Kidney glomerular epithelial cell (primary cell): Measurements from ENCODE around the gene CFAP65.

Experiments
- DNase-seq: peaks from one replicate; lab custom pipeline; 2025; lab: John Stamatoyannopoulos, UW

CFAP65 gene, protein sequence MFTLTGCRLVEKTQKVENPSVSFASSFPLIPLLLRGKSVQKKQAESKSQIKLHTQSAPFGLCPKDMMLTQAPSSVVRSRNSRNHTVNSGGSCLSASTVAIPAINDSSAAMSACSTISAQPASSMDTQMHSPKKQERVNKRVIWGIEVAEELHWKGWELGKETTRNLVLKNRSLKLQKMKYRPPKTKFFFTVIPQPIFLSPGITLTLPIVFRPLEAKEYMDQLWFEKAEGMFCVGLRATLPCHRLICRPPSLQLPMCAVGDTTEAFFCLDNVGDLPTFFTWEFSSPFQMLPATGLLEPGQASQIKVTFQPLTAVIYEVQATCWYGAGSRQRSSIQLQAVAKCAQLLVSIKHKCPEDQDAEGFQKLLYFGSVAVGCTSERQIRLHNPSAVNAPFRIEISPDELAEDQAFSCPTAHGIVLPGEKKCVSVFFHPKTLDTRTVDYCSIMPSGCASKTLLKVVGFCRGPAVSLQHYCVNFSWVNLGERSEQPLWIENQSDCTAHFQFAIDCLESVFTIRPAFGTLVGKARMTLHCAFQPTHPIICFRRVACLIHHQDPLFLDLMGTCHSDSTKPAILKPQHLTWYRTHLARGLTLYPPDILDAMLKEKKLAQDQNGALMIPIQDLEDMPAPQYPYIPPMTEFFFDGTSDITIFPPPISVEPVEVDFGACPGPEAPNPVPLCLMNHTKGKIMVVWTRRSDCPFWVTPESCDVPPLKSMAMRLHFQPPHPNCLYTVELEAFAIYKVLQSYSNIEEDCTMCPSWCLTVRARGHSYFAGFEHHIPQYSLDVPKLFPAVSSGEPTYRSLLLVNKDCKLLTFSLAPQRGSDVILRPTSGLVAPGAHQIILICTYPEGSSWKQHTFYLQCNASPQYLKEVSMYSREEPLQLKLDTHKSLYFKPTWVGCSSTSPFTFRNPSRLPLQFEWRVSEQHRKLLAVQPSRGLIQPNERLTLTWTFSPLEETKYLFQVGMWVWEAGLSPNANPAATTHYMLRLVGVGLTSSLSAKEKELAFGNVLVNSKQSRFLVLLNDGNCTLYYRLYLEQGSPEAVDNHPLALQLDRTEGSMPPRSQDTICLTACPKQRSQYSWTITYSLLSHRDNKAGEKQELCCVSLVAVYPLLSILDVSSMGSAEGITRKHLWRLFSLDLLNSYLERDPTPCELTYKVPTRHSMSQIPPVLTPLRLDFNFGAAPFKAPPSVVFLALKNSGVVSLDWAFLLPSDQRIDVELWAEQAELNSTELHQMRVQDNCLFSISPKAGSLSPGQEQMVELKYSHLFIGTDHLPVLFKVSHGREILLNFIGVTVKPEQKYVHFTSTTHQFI (N-terminal part only)

DNA sequence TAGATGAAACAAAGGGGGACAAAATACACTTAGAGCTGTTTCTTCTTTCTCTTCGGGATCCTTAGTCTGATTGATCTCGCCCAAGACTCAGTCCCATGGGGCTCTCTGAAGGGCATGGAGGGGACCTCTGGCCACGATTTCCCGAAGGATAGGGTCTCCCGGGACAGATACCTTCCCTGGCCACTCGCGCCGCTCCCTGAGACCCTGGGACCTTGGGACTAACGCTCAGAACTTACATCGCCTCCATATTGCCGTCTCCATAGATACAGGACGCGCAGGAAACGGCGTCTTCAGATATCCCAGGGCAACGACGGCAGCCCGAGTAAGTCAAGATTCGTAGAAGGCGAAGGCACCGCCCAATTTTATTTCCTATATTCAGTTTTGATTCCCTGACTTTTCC lies at the start of gene CFAP65:
TSS of gene CFAP65 (minus strand) at position 265 of the 400 bp plus-strand sequence. CDS start 2,468 bp downstream, outside the sequence.
- DNase-seq, result peak; percentile 28

DNA sequence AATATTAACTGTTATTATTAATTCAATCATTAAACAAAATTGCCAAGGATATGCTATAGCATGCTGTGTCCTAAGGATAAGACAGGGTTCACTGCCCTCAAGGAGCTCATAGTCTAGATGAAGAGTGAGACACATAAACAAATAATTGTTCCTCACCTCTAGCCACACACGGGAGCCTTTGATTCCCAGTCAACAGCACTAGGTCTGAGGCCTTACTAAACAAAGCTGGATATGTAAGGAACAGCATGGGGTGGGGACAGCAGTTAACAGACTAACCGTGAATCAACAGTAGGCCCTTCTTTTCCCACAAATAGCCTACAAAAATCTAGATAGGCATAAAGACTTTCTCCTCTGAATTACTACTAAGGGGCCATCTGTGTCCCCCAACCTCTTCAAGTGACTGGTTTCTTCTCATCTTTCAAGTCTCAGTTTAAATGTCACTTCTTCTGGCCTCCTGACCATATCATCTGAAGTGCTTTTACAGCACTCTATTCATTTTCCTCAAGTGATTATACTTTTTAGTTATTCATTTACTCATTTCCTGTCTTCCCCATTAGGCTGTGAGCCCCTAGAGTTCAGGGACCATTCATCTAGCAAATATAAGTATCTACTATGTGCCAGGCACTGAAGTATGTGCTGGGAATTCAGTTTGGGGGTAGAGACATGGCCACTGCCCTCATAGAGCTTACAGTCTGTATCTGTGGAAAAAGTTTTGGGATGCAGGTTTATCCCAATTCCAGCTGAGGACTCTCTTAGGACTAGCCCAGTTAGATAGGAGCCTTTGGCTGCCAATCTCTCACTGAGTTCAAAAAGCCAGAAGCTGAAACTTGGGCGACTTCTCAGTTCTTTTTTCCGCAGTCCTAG lies 49.4 kb upstream of the CFAP65 start:
- DNase-seq, result no peak

DNA sequence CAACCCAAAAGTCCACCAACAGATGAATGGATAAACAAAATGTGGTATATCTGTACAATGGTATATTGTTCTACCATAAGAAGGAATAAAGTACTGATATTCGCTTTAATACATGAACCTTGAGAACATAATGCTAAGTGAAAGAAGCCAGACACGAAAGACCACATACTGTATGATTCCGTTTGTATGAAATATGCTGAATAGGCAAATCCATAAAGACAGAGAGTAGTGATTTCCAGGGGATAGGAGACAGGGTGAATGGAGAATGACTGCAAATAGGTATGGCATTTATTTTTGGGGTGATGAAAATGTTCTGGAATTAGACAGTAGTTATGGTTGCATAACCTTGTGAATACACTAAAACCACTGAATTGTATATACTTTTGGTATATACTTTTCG lies 48.0 kb upstream of the CFAP65 start:
- DNase-seq, result no peak

DNA sequence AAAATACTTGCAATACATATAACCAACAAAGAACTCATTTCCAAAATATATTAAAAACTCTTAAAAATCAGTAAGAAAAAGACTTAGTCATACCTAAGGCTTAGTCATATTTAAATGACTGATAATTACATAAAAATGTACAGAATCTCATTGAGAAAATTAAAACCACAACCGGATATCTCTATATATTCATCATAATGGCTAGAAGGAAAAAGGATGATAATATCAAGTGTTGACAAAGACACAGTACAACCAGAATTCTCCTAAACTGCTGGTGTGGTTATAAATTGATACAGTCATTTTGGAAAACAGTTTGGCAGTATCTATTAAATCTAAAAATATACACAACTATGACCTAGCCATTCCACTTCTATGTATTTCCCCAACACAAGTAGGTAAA lies 46.5 kb upstream of the CFAP65 start:
- no peak for DNase-seq

DNA sequence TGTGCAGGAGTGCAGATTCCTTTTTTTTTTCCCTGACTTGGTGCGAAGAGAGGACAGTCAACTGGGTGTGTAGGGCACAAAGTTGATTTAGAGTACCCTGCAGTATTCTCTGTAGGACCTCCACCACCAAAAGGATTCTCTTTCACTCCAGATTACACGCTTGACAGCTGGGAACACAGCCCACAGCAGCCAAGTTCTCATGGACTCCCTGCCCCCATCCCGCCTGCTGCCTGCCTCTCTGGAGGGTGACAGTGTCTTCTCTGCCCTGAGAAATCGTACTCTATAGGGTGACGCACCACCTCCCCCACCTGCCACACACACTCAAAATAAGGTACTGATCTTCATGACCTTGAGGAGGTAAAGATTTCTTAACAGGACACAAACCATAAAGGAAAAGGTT lies 46.0 kb upstream of the CFAP65 start:
- no peak for DNase-seq

DNA sequence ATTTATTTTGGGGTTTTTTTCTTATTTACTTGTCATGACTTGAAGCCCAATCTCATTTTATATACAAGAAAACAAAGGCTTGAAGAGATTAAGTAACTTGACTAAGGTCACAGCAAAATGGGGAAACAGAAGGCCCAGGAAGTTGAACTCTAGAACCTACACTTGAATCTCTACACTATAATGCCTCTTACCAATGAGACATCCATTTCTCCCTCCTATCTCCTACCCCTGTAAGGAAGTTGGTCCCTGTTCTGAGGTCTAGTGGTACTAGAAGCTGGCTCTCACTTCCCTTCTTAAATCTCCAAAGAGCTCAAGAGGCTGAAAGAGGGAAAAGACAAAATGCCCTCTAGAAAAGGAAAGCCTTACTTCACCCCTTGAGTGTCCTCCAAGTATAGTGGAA lies 44.9 kb upstream of the CFAP65 start:
- DNase-seq, result no peak

DNA sequence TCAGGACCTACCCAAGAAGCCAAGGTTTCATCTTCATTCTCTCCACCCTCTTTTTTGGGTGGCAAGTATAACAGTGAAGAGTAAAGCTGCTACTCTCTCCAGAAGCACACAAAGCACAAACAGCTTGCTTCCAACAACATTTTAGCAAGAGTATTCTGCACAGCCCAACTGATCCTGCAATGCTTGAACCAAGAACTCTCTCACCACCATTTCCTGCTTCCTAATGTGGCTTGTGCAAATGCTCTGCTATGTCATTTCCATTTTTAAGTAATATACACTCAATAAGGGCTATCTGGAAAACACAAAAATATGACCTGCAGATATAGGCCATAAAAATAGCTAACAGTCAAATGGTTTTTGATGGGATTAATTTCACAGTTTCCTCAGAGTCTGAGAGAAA lies 43.5 kb upstream of the CFAP65 start:
- DNase-seq, result no peak

DNA sequence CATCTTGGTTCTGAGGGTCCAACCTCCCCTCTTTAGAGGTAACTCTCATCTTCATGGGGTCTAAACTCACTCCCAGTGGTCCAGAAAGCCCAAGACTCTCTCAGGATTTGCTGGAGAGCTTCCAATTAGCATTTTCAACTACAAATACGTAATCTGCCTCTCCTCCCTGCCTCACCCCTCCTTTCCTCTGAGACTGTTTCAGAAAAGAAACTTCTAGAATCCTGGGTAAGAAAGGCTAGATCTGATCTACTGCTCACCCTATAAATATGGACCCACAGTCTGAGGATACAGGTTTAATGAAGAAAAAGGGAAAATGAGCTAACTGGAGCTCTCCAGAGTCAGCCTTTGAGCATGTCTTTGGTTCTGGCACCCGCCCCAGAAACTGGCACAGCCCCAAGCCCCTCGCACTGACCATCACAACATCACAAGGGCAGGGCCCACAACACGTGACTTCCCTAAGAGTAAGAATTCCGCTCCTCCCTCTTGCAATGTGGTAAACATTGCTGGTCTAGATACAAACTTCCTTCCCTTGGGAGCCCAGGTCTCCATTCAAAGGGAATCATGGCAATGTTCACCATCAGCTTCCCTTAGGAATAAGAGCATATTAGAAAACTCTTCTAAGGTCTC lies 41.1 kb upstream of the CFAP65 start:
- DNase-seq, result no peak

DNA sequence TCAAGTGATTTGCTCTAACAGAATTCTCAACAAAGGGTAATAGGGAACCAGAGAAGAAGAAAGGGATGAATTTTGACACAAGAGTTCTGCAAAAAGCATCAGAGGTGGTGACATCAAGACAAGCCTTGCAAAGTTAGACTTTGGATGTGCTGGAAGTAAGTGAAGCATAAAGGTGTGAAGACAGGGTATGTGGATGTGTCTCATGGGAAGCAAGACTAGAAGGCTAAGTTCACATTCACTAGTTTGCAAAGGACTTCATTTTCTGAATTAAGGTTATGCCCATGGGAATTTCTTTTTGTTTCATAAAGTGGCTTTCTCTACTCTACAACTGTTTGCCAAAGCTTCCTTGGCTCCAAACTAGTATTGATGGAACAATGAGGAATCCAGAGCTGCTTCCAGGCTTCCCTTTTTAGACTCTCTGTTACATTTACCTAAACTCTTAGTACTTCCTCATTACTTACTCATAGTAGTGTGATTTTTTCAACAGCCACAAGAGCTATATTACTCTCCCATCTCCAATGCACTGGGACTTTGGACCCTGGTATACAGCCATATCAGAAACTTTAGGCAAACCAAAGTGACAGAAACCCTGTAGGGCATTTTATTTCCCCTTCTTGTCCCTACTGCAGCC lies 40.5 kb upstream of the CFAP65 start:
- DNase-seq, result no peak

DNA sequence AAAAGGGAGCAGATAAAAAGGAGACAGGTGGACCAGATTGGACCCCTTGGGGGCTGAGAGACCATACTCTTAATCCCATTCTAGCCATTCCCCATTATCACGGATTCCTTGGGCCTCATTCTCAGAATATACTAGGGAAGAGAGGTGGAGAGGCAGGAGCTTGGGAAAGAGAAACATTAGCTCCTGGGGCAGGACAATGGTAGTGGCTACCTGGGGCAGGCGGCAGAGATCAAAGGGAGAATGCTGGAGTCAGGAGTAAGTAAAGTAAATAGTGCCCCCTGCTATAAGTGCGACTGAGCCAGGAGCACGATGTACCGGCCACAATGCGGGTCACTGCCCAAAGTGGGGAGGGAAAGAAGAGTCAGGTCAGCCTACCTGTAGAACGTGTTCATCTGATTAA lies 39.8 kb upstream of the CFAP65 start:
- DNase-seq, result no peak

DNA sequence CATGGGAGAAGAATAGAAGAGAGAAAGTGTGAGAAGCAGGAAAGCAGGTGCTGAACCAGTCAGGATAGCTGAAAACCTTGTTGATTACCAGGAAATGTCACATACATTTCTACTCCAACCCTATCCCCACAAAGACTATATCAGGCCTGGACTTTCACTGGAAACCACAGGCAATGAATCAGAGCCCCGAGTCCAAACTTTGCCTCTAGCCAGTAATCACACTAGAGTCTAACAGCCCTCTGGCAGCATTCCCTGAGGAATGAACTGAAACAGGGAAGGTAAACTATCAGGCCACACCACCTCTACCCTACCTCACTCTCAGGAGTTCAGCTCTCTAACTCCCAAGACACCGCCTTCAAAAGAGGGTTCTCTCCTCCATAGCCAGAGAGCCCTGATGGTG lies 38.1 kb upstream of the CFAP65 start:
- DNase-seq, result no peak

DNA sequence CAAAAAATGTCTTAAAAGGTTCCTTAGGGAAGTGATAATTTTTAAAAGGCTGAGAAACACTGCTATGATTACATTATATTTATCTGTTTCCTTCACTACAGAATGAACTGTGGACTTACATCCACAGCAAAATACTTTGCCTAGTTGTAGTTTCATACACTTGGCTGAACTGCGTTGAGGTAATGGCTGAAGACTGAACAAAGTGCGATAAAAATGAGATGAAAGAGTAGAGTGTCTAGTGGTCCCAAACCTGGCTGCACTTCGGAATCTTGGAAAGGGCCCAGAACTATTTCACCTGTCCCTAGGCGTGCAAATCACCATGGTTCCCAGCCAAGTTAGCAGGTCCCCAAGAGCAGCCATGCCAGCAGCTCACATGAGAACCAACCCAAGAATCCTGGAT lies 37.6 kb upstream of the CFAP65 start:
- no peak for DNase-seq

DNA sequence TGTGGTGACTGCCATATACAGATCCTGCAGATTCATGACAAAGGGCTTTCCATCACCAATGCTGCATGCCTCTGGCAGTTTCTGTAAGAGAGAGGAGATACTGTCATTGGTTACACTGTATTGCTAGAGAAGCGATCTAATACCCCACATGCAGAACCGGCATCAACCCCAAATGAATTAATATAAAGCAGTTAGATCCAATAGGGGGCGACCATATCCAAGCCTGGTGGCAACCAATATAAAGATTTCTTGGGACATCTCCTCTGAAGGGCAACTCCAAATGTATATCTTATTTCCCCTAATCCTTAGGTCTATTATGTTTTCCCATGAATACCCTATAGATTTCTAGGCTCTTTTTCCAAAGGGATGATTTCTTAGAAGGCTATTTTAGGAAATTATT lies 36.8 kb upstream of the CFAP65 start:
- no peak for DNase-seq

DNA sequence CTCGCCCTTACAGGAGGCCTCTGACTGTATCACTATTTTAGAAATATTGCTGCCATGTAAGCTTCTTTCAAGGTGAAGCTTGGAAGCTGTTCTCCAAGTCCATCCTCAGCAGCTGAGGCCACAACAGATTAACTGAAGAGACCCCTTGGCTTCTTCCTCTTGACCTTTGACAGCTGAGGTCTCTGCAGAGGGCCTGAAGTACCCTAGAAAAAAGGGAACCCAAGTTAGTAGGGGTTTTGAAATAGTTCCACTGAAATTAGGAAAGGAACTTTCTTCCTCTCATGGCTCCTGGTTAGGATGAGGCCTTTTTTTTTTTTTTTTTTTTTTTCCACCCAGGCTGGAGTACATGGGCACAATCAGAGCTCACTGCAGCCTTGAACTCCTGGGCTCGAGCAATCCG lies 34.9 kb upstream of the CFAP65 start:
- DNase-seq, result no peak

DNA sequence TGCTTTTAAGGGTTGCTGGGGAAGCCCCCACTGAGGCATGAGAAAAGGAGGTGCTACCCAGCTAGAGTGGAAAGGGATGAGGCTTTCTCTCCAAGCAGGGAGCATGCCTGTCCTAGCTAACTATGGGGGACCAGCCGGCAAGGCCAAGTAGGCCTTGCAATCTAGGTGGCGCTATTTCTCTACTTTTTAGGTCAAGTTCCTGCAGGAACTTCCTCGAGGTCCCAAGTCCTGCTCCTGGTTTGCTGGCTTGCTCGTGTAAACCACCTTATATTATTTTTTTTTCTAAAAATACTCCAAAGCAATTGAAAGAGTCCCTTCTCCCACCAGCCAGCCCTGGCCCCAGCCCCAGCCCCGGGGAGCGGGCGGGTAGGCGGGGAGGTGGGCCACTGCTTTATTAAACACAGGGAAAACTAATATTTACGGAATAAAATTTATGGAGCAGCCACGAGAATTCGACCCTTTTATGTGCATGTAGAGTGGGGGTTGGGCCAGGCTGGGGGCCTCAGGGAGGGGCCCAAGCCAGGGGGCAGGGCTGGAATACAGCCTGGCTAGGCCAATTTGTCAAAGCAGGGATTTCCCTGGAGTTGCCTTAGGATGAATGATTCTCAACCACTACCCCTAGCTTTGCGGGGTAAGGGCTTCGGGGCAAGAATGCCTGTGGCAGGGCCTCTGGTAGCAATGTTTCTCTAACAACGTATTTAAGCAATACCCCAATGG lies 32.3 kb upstream of the CFAP65 start:
- DNase-seq, result peak; percentile 63

DNA sequence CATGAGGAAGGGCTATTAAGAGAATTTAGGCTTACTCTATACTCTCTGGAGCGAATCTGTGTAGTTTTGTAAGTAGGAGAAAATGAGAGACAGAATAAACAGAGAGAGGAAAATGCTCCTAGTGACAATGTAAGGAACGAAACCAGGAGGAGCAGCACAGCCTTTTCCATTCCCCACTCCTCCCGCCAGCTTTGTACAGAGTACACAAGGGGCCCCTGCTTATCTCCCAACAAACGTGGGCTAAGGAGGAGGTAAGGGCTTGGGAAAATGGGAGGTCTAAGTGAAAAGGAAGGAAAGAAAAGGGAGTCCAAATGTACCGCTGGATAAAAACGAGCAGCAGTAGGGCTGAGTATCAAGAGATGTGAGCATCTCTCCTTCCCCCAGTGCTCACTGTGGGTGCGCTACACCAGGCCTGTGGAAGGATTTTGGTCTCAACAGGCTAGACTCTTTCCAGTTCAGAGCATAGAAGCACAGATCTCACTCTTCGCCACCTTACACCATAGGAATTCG lies 31.5 kb upstream of the CFAP65 start:
- DNase-seq, result no peak

DNA sequence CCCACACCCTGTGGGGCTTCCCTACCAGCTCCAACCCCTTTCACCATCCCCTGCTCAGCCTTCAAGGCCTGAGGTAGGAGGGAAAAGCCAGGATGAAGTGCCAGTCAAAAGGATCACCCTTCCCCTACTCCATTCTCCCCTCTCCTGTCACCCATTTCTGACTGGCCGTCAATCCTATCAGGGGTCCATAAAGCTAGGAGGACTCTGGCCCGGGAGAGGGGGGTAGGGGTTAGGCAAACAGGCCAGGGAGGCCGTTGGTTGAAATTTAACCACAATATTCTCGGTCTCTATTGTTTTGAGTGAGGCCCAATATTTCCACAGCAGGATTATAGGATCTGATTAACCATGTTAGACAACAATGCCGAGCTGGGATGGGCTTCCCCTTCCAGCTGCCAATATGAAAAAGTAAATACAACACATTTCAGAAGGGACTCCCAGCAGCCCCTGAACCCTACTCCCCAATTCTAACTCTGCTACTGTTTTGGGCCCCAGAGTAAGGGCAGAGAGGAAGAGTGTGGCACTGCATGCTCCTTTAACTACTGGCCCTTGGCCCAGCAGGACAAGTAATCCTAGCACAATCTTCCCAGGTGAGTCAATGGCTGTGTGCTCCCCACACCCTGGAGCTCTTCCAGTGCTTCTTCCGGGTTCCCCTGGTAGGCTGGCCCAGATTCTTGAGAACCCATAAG lies 30.0 kb upstream of the CFAP65 start:
- no peak for DNase-seq

DNA sequence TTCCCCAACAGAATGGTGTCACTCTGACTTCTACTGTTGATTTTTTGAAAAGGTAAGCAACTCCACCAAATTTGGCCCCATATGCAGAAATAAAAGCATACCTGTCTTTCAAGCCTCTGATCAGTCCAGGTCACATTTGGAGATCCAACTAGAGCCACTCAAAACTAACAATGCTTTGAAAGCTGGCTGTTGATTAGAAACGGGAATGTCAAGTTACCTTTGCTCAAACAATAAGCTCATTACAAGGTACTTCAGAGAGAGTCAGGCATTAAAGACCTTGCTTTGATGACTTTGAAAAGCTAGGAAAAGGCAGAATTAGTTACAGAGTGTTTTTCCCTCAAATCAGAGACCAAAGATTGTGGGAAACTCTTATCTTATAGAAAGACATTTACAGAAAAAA lies 24.2 kb upstream of the CFAP65 start:
- no peak for DNase-seq

DNA sequence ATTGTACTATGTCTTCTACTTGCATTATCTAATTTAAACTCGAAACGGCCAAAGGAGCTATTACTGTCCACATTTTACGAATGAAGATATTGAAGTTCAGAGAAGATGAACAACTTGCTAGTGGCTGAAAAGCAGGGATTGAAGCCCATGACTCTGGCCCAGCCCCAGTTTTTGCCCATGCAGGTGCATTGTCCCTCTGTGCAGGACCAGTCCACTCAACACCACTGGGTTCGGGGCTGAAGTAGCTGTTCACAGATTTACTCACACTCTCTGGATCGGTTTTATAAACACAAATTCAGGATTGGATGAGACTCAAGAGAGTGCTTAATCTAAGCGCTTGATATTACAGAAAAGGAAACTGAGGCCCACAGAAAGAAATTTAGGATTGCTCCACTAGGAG lies 20.8 kb upstream of the CFAP65 start:
- DNase-seq, result no peak
